Skeletal muscle tissue (tissue), 4 donors: Measurements from ENCODE around the gene CRACR2A. TPM values are rescaled to one million over a fixed set of nuclear protein-coding genes. Genes with fewer than 3 reads are reported as not detected.

Experiments used
- H3K27ac ChIP-seq: one replicate; pipeline ENCODE4 v1.7.0; 2013; ENCODE audit warnings: mild to moderate bottlenecking, low read depth, low read length, inconsistent platforms
- H3K27me3 ChIP-seq, 3 donors: one replicate each; pipeline ENCODE4 v1.7.0; 2013; ENCODE audit warnings: low read length in 3 of 3; ENCODE audit not compliant: control insufficient read depth in 3 of 3, insufficient read depth in 3 of 3
- H3K36me3 ChIP-seq, 3 donors: one replicate each; pipeline ENCODE4 v1.7.0; 2013; ENCODE audit warnings: low read length in 3 of 3; ENCODE audit not compliant: control insufficient read depth in 3 of 3, insufficient read depth in 3 of 3
- H3K4me1 ChIP-seq, 3 donors: one replicate each; pipeline ENCODE4 v1.7.0; 2013; ENCODE audit warnings: low read length in 3 of 3, mild to moderate bottlenecking in 3 of 3; ENCODE audit not compliant: control insufficient read depth in 3 of 3, insufficient read depth in 3 of 3
- H3K4me3 ChIP-seq, 3 donors: one replicate each; pipeline ENCODE4 v1.7.0; 2013; ENCODE audit warnings: low read length in 3 of 3
- H3K9ac ChIP-seq, 3 donors: one replicate each; pipeline ENCODE4 v1.7.0; 2013; ENCODE audit warnings: low read length in 3 of 3, mild to moderate bottlenecking in 3 of 3, moderate library complexity in 2 of 3, low read depth in 1 of 3
- H3K9me3 ChIP-seq, 3 donors: one replicate each; pipeline ENCODE4 v1.7.0; 2013; ENCODE audit warnings: low read length in 3 of 3; ENCODE audit not compliant: control insufficient read depth in 3 of 3
- total RNA-seq: library from RNA; depleted of rRNA; stranded (reverse); fragments of >200 nt; gene quantifications from one replicate; pipeline ENCODE4 v1.2.3, GENCODE V29; 2014
- donor health status: Osteomylitis.

CRACR2A gene, protein sequence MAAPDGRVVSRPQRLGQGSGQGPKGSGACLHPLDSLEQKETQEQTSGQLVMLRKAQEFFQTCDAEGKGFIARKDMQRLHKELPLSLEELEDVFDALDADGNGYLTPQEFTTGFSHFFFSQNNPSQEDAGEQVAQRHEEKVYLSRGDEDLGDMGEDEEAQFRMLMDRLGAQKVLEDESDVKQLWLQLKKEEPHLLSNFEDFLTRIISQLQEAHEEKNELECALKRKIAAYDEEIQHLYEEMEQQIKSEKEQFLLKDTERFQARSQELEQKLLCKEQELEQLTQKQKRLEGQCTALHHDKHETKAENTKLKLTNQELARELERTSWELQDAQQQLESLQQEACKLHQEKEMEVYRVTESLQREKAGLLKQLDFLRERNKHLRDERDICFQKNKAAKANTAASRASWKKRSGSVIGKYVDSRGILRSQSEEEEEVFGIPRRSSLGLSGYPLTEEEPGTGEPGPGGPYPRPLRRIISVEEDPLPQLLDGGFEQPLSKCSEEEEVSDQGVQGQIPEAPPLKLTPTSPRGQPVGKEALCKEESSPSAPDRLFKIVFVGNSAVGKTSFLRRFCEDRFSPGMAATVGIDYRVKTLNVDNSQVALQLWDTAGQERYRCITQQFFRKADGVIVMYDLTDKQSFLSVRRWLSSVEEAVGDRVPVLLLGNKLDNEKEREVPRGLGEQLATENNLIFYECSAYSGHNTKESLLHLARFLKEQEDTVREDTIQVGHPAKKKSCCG
- total RNA-seq = 2.1 TPM

DNA sequence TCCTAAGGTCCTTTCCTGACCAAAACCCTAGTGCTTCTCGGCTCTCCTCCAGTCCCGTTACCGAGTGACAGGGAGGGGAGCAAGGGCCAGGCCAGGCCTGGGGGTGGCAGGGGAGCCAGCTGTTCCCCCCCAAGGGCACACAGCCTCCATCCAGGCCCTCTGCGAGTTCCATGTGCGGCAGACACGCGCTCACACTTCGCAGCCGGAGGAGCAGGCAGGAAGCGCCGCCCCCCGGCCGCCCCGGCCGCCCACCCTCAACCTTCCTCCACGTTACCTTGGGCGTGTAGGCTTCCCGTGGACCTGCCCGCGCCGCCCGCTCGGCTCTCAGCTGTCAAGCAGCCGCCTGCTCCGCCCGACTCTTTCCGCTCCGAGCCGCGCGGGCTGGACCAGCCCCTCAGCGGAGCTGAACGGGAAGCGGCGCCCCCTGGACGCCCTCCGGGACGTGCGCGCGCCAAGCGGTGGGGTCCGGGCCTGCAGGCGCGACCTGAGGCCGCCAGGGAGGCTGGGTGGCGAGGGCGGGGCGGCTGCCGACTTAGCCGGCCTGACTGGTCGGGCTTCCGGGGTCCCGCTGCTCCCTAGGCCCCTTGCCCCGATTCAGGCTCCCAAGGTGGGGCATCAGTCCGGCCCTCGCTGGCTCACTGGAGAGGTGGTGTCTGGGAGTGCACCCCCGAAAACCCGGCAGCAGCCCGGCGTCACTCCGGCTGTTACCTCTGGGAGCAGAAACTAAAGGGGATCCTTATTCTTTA is at the start of gene CRACR2A:
CRACR2A (minus strand) TSS at position 369 of the 746 bp plus-strand sequence. CDS start 56,110 bp downstream, outside the sequence.
- H3K27ac ChIP-seq = peak within 1 kb of the TSS; percentile 44
- H3K9ac ChIP-seq = peak within 1 kb of the TSS; percentile 2 to 69 (median 45)
- H3K36me3 ChIP-seq = no peaks in the 10 kb centered on the region

DNA sequence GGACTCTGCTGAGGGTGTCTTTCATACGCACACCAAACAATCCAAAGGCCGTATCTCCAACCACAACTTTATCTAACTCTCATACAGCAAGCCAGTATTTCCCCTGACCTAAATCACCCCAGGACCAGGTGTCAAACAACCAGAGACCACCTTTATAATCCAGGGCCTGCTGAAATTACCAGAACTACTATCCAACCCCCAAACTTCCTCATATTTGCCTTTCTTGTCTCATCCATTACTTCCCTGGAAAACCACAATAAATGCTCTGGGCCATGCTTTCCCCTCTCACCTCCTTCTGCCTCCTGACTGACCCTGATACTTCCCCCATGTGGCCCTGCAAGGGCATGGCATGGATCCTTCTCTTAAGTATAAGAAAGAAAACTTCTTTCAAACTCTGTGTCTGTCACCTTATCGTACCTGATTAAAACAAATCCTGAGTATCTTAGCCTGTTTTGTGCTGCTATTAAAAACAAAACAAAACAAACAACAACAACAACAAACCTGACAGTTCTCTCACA is 44.7 kb upstream of the CRACR2A start:
- Histone ChIP-seq H3K9ac (no peak overlapping the region), H3K4me3 (no peak overlapping the region), H3K36me3 (no peaks in the 10 kb centered on the region), H3K27me3 (no peaks in the 10 kb centered on the region), H3K27ac (no peak overlapping the region), H3K4me1 (peaks cover 6 to 12% (median 10%) of the 10 kb centered on the region in 3 donors), H3K9me3 (no peaks in the 10 kb centered on the region)

More for the DNA sequence above, at the start of gene CRACR2A:
- H3K4me1 ChIP-seq = peaks cover 4 to 17% (median 6%) of the 10 kb centered on the region in 3 donors
- H3K4me3 ChIP-seq = peak within 1 kb of the TSS; percentile 62 to 71 (median 63)
- H3K27me3 ChIP-seq = peaks cover 0 to 15% (median 9%) of the 10 kb centered on the region in 3 donors
- no peaks in the 10 kb centered on the region for H3K9me3 ChIP-seq

DNA sequence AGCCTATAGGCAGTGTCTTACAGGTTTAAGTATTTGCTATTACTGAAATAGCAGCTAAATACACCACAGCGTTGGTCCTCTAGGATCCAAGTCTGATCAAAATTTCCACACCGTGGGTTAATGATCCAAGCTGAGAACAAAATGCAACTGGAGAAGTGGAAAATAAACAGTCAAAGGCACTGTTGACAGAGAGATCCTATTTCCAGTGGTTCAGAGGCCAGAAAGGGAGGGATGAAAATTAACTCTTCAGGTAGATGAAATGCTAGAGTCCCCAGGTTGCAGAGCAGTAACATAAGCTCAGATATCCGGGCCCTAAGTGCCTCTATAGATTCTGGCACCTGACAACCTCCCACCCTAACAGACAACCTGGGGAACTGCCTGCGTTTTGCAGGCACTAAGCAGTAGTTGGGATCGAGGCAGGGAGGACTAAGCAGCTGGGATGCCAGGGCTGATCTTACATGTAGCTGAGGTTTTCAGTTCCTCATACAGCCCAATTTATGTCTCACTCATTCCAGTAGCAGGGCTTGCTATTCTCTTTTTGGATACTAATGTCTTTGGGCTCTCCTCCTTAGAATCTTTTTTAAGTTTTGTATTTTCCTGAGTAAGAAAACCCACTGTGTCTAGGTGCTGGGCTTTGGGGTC is 42.7 kb upstream of the CRACR2A start:
- Histone ChIP-seq H3K27me3 (no peaks in the 10 kb centered on the region), H3K27ac (no peak overlapping the region), H3K9ac (no peak overlapping the region), H3K9me3 (no peaks in the 10 kb centered on the region), H3K36me3 (no peaks in the 10 kb centered on the region), H3K4me3 (peak overlapping the region in 1 of 3 donors; percentile 7), H3K4me1 (peaks cover 6 to 12% (median 10%) of the 10 kb centered on the region in 3 donors)

DNA sequence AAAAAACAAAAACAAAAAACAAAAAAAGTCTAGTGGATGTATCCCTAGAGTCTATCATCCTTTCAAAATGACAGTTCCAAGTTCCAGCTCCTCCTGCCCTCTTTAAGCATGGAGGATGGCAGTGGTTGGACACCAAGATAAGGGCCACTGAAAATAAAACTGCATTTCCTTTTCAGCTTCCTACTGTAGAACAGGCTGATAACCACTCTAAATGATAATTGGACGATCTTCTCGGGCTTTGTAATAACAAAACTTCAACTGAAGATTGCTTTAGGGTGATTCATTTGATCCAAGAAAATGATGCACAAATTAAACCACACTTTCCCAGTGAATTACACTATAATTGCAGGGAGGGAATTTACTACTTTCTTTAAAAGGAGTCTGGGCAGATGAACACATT is 42.2 kb upstream of the CRACR2A start:
- Histone ChIP-seq H3K4me3 (no peak overlapping the region), H3K27me3 (no peaks in the 10 kb centered on the region), H3K4me1 (peaks cover 6 to 12% (median 10%) of the 10 kb centered on the region in 3 donors), H3K27ac (no peak overlapping the region), H3K9ac (no peak overlapping the region), H3K9me3 (no peaks in the 10 kb centered on the region), H3K36me3 (no peaks in the 10 kb centered on the region)

DNA sequence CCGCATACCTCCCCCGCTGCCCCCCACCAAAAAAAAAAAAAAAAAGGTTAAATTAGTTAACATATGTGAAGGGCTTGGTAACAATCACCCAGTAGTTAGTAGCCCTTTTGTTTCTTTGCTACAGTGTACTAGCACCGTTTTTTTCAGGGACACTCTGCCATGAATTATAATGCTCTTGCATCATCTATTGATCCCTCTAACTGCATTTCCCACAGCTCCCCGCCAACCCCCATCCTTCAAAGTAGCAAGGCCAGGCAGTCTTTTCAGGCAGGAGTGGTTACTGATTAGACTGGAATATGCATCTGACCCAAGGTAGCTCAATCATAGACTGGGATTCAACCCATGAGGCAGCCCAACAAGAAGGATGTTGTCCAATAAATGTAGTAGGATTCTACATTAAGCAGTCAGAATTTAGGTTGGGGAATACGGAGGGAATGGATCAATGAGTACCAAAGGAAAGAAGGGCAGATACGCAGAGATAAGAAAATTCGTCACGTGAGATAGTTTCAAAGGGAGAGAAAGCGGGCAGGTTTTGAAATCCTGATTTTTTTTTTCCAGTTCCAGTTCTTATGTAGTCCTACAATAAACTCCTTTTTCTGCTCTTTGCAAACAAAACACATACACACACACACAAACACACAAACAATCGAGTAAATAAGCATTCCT is 39.8 kb upstream of the CRACR2A start:
- Histone ChIP-seq H3K4me3 (no peak overlapping the region), H3K4me1 (peaks cover 6 to 12% (median 10%) of the 10 kb centered on the region in 3 donors), H3K27ac (no peak overlapping the region), H3K9me3 (no peaks in the 10 kb centered on the region), H3K36me3 (no peaks in the 10 kb centered on the region), H3K9ac (no peak overlapping the region), H3K27me3 (no peaks in the 10 kb centered on the region)

DNA sequence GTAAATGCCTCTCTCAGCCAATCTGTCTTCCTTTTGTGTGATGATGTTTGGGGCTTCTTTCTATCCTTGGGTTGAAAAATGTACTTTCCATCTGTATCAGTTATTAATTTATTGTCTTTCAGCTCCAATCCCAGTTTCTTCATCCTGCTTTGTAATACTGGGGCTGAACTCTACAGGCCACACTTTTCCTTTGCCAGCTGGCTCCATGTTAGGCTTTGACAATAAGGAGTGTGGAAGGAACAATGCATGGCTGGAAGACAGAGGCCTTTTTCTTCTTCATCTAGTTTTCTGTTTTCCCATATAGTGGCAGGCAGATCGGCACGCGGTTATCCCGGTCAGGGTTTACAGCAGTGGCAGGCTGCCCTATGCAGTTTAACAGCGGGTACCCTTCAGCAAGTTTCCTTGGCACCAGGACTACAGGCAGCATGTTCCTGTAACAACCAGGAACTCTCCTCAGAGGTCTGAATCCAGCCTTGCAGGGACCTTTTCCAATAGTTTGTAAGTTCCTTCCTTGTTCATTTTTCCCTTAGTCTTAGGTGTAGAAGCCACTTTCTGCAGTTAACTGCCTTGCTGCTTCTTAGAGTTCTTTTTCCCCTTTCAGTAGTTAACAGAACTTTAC is 38.5 kb upstream of the CRACR2A start:
- Histone ChIP-seq H3K27me3 (no peaks in the 10 kb centered on the region), H3K9ac (no peak overlapping the region), H3K4me3 (no peak overlapping the region), H3K36me3 (no peaks in the 10 kb centered on the region), H3K9me3 (no peaks in the 10 kb centered on the region), H3K4me1 (peaks cover 6 to 12% (median 10%) of the 10 kb centered on the region in 3 donors), H3K27ac (no peak overlapping the region)

DNA sequence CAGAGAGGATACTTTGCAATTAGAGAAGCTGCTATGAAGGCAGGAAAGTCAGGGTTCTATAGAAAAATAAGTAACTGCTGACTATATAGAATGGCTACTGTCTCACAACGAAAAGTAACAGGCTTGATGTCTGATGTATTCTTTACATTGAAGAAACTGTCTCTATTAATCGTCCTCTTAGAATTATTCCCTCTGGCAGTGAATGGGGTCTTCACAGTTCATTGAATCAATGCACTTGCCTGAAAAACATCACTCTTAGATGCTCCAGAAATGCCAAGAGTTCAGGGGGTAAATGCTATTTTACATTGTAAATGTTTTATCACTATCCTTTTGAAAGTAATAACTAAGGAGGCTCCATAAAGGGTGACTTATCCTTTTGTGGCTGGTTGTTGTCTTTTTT is 37.7 kb upstream of the CRACR2A start:
- Histone ChIP-seq H3K4me3 (no peak overlapping the region), H3K9ac (no peak overlapping the region), H3K4me1 (peaks cover 6 to 8% (median 6%) of the 10 kb centered on the region in 3 donors), H3K9me3 (no peaks in the 10 kb centered on the region), H3K27ac (no peak overlapping the region), H3K36me3 (no peaks in the 10 kb centered on the region), H3K27me3 (no peaks in the 10 kb centered on the region)

DNA sequence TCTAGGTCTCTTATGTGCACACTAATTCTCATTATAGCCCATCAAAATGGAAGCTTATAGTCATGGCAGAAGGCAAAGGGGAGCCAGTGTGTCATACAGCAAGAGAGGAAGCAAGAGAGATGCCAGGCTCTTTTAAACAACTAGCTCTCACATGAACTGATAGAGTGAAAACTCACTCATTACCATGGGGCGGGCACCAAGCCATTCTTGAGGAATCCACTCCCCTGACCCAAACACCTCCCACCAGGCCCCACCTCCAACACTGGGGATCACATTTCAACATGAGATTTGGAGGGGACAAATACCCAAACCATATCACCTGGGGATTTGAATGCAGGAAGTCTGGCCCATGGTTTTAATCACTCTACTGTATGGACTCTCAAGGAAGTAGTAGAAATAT is 36.9 kb upstream of the CRACR2A start:
- Histone ChIP-seq H3K9me3 (no peaks in the 10 kb centered on the region), H3K36me3 (no peaks in the 10 kb centered on the region), H3K9ac (no peak overlapping the region), H3K27me3 (no peaks in the 10 kb centered on the region), H3K4me1 (no peaks in the 10 kb centered on the region), H3K4me3 (no peak overlapping the region), H3K27ac (no peak overlapping the region)
